DND-41 (cell line): Measurements from ENCODE around the gene MEIG1.

Experiments used
- ATAC-seq: fragments of 200-7000 bp; cut with Tn5 transposase; 3 replicates; pipeline ENCODE4 v1.9.1; 2021; ENCODE audit warnings: low read depth; ENCODE audit not compliant: insufficient read depth
- DNase-seq: peaks from one replicate; pipeline ENCODE4 v3.0.0-alpha.2; 2020
- H2AFZ ChIP-seq: 2 replicates; pipeline ENCODE4 v1.6.0; 2012; ENCODE audit warnings: low read depth, low read length
- H3K27ac ChIP-seq: 2 replicates; pipeline ENCODE4 v1.5.1; 2012; ENCODE audit warnings: low read length, inconsistent platforms
- H3K27me3 ChIP-seq: fragments of 200-600 bp; sonication (generic); 2 replicates; pipeline ENCODE4 v1.6.0; 2012; ENCODE audit warnings: low read length, mild to moderate bottlenecking, inconsistent platforms; ENCODE audit not compliant: insufficient read depth, poor library complexity
- H3K36me3 ChIP-seq: 2 replicates; pipeline ENCODE4 v1.5.1; 2012; ENCODE audit warnings: low read length, inconsistent platforms; ENCODE audit not compliant: insufficient read depth
- H3K4me1 ChIP-seq: 2 replicates; pipeline ENCODE4 v1.5.1; 2012; ENCODE audit warnings: mild to moderate bottlenecking, low read length; ENCODE audit not compliant: insufficient read depth
- H3K4me2 ChIP-seq: 2 replicates; pipeline ENCODE4 v1.6.0; 2012; ENCODE audit warnings: mild to moderate bottlenecking, moderate library complexity, low read length, inconsistent platforms; ENCODE audit not compliant: insufficient read depth
- H3K4me3 ChIP-seq, 2 experiments: fragments of 200-600 bp in 1 of 2; shearing (Covaris generic) in 1 of 2; 2 replicates each; pipeline ENCODE4 v1.5.1; 2012 to 2016; ENCODE audit warnings: inconsistent platforms in 2 of 2, low read length in 2 of 2, mild to moderate bottlenecking in 2 of 2, low read depth in 1 of 2, moderate library complexity in 1 of 2
- H3K79me2 ChIP-seq: 2 replicates; pipeline ENCODE4 v1.6.0; 2012; ENCODE audit warnings: low read length, inconsistent platforms; ENCODE audit not compliant: insufficient read depth
- H3K9ac ChIP-seq: 2 replicates; pipeline ENCODE4 v1.6.0; 2012; ENCODE audit warnings: low read depth, mild to moderate bottlenecking, inconsistent platforms, low read length, moderate library complexity
- H3K9me3 ChIP-seq: 2 replicates; pipeline ENCODE4 v1.5.1; 2012; ENCODE audit warnings: low read length, moderate library complexity, mild to moderate bottlenecking, inconsistent platforms; ENCODE audit not compliant: insufficient read depth, severe bottlenecking
- H4K20me1 ChIP-seq: 2 replicates; pipeline ENCODE4 v1.6.0; 2012; ENCODE audit warnings: low read length; ENCODE audit not compliant: insufficient read depth
- EZH2 ChIP-seq: IDR thresholded peaks from 3 replicates; pipeline ENCODE4 v1.6.1; 2012; ENCODE audit warnings: borderline replicate concordance, low read depth, mild to moderate bottlenecking, moderate library complexity, low read length, inconsistent platforms; ENCODE audit not compliant: severe bottlenecking
- TF ChIP-seq, protein P1 (sequence below): IDR thresholded peaks from 2 replicates; pipeline ENCODE4 v1.5.1; 2012; ENCODE audit warnings: borderline replicate concordance, low read length, moderate library complexity, mild to moderate bottlenecking; ENCODE audit not compliant: poor library complexity, severe bottlenecking; ENCODE audit errors: extremely low read depth

MEIG1 gene

DNA sequence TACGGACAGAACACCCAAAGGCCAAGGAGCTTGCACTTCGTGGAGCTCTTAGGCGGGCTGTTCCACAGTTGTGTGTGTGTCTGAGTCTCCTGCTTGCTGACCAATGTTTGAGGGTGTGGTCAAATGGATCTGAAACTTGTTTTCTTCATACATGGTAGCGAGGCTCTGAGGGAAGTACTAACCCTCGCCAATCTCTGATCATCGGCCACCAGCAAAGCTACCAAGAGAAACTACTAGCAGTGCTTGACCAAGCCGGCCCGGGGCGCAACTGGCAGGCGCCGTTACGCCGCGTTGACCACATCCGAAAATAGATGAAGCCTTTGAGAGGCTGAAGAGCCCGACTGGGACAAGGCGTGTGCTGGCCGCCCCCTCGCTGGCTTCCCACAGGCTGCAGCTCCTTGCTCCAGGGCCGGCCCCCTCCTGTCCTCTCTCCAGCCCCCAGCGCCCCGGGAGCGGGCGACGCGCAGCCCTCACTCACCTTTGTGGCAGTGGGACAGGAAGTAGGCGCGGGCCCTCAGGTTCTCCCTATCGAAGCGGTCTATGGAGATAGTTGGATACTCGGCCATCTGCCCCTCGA is 5.7 kb upstream of the MEIG1 start:
- no peak for DNase-seq
- H3K4me1 ChIP-seq = peaks cover 46% of the 10 kb centered on the region
- H3K27me3 ChIP-seq = no peaks in the 10 kb centered on the region

DNA sequence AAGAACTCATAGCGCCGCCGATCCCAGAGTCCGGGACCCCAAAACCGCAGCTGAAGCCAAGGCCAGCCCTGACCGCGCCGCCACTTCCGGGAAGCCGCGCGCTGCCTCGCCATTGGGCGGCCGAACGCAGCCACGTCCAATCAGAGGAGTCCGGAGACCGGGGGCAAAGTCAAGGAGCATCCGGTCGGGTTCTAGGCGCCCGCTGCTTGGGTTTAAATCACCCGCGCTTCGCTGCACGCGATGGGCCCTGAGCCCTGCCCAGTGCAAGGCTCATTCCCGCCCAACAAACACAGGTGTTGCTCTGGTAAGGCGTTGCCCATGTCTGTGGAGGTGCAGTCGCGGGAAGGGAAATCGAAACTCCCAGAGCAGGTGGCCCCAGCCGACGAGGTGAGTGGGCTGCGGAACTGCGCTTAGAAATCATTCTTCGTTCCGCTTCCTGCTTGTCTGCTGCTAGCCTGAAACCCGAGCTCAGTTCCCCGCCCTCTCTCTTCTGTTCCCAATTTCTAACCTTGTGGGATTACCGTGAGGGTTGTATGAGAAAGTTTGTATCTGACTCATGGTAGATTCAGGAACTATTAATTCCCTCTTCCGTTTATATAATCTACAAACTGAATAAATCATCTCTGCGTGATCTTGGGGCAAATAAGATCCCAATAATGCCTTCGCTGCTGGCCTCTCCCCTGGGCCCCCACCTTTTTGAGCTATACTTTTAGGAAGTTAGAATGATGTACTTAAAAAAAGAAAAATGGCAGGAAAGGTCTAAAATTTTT is 5.0 kb upstream of the MEIG1 start, which contains the start of gene DCLRE1C:
DCLRE1C (minus strand) TSS at position 96 of the 770 bp plus-strand sequence; CDS start at position 10, 86 bp downstream.
- Histone ChIP-seq H3K4me1 (peaks cover 51% of the 10 kb centered on the region), H3K9ac (peak within 1 kb of the TSS; percentile 84), H3K9me3 (no peaks in the 10 kb centered on the region), H3K4me3 (peak within 1 kb of the TSS; percentile 64 to 78), H3K79me2 (peaks cover 57% of the 10 kb centered on the region), H2AFZ (peak within 1 kb of the TSS; percentile 82), H4K20me1 (peaks cover 16% of the 10 kb centered on the region), H3K27me3 (no peaks in the 10 kb centered on the region), H3K36me3 (peaks cover 26% of the 10 kb centered on the region), H3K4me2 (peak within 1 kb of the TSS; percentile 81), H3K27ac (peak within 1 kb of the TSS; percentile 96)
- peak; percentile 93 for ATAC-seq
- TF ChIP-seq EZH2 = no peak
- TF ChIP-seq, protein P1, sequence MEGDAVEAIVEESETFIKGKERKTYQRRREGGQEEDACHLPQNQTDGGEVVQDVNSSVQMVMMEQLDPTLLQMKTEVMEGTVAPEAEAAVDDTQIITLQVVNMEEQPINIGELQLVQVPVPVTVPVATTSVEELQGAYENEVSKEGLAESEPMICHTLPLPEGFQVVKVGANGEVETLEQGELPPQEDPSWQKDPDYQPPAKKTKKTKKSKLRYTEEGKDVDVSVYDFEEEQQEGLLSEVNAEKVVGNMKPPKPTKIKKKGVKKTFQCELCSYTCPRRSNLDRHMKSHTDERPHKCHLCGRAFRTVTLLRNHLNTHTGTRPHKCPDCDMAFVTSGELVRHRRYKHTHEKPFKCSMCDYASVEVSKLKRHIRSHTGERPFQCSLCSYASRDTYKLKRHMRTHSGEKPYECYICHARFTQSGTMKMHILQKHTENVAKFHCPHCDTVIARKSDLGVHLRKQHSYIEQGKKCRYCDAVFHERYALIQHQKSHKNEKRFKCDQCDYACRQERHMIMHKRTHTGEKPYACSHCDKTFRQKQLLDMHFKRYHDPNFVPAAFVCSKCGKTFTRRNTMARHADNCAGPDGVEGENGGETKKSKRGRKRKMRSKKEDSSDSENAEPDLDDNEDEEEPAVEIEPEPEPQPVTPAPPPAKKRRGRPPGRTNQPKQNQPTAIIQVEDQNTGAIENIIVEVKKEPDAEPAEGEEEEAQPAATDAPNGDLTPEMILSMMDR = no peak
- peak; percentile 89 for DNase-seq

More for the DNA sequence above, 5.7 kb upstream of the MEIG1 start:
- peaks cover 16% of the 10 kb centered on the region for H4K20me1 ChIP-seq
- peak overlapping the region; percentile 82 for H2AFZ ChIP-seq
- peak overlapping the region; percentile 64 to 78 for H3K4me3 ChIP-seq
- H3K9me3 ChIP-seq = no peaks in the 10 kb centered on the region
- peak overlapping the region; percentile 81 for H3K4me2 ChIP-seq
- ATAC-seq = peak; percentile 61
- TF ChIP-seq, protein P1 = no peak
- no peak for TF ChIP-seq EZH2
- H3K9ac ChIP-seq = peak overlapping the region; percentile 84
- peaks cover 33% of the 10 kb centered on the region for H3K36me3 ChIP-seq
- peak overlapping the region; percentile 96 for H3K27ac ChIP-seq
- peaks cover 63% of the 10 kb centered on the region for H3K79me2 ChIP-seq

DNA sequence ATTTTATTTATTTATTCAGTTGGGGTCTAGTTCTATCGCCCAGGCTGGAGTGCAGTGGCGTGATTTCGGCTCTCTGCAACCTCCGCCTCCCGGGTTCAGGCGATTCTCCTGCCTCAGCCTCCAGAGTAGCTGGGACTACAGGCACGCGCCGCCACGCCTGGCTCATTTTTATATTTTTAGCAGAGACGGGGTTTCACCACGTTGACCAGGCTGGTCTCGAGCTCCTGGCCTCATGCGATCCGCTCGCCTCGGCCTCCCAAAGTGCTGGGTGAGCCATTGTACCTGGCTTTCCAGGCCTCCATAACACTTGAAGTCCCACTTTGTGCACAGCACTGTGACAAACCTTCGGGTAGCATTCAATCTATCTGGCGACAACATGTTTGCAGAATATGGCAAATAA is 4.3 kb upstream of the MEIG1 start:
- ATAC-seq = no peak
- peaks cover 21% of the 10 kb centered on the region for H3K36me3 ChIP-seq
- H3K4me3 ChIP-seq = peak overlapping the region; percentile 64 to 78
- H3K4me1 ChIP-seq = peaks cover 47% of the 10 kb centered on the region
- H3K9me3 ChIP-seq = no peaks in the 10 kb centered on the region
- peaks cover 49% of the 10 kb centered on the region for H3K79me2 ChIP-seq
- no peak for DNase-seq
- H3K9ac ChIP-seq = peak overlapping the region; percentile 84
- no peak overlapping the region for H2AFZ ChIP-seq
- H3K4me2 ChIP-seq = peak overlapping the region; percentile 81
- no peaks in the 10 kb centered on the region for H3K27me3 ChIP-seq
- peaks cover 9% of the 10 kb centered on the region for H4K20me1 ChIP-seq
- no peak for TF ChIP-seq EZH2
- TF ChIP-seq, protein P1 = no peak
- peak overlapping the region; percentile 96 for H3K27ac ChIP-seq
